Stomach smooth muscle (tissue), 2 donors: Measurements from ENCODE around the gene CCDC187.

Experiments
- H3K27ac ChIP-seq: one replicate; pipeline ENCODE4 v1.7.0; 2013; ENCODE audit warnings: mild to moderate bottlenecking, low read length, inconsistent platforms
- H3K27me3 ChIP-seq, 2 donors: one replicate each; pipeline ENCODE4 v1.7.0; 2013; ENCODE audit warnings: low read length in 2 of 2; ENCODE audit not compliant: insufficient read depth in 2 of 2, control insufficient read depth in 1 of 2
- H3K36me3 ChIP-seq, 2 donors: one replicate each; pipeline ENCODE4 v1.7.0; 2013; ENCODE audit warnings: low read length in 2 of 2; ENCODE audit not compliant: control insufficient read depth in 2 of 2, insufficient read depth in 2 of 2
- H3K4me1 ChIP-seq: one replicate; pipeline ENCODE4 v1.7.0; 2013; ENCODE audit warnings: low read length; ENCODE audit not compliant: control insufficient read depth, insufficient read depth
- H3K4me3 ChIP-seq, 2 donors: one replicate each; pipeline ENCODE4 v1.7.0; 2013; ENCODE audit warnings: low read length in 2 of 2
- H3K9ac ChIP-seq, 2 donors: one replicate each; pipeline ENCODE4 v1.7.0; 2013; ENCODE audit warnings: low read length in 2 of 2, mild to moderate bottlenecking in 1 of 2
- H3K9me3 ChIP-seq, 2 donors: one replicate each; pipeline ENCODE4 v1.7.0; 2013; ENCODE audit warnings: low read length in 2 of 2; ENCODE audit not compliant: control insufficient read depth in 2 of 2
- donor health status: healthy.
- donor health status: Pancreatic carcinoma.

Gene CCDC187

DNA sequence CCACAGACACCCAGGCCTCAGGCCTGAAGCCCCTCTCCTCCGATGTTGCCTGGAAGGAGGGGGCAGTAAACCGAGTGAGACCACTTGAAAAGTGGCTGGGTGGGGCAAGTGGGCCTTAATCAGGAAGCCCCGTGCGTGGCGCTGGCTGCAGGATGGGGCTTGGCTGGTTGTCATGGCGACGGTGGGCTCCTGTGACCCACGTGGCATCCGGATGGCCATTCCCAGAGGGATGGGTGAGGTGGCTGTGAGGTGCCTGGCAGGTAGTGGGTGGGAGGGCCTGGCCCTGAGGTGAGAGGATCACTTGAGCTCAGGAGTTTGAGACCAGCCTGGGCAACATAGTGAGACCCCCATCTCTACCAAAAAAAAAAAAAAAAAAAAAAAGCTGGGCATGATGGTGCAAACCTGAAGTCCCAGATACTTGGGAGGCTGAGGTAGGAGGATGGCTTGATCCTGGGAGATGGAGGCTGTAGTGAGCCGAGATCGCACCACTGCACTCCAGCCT, 28.6 kb upstream of the CCDC187 start:
- peaks cover 0 to 2% of the 10 kb centered on the region in 2 donors for H3K36me3 ChIP-seq
- no peak overlapping the region for H3K9ac ChIP-seq
- no peaks in the 10 kb centered on the region for H3K9me3 ChIP-seq
- H3K27me3 ChIP-seq: no peaks in the 10 kb centered on the region
- peaks cover 18% of the 10 kb centered on the region for H3K4me1 ChIP-seq
- H3K27ac ChIP-seq: no peak overlapping the region
- no peak overlapping the region for H3K4me3 ChIP-seq

DNA sequence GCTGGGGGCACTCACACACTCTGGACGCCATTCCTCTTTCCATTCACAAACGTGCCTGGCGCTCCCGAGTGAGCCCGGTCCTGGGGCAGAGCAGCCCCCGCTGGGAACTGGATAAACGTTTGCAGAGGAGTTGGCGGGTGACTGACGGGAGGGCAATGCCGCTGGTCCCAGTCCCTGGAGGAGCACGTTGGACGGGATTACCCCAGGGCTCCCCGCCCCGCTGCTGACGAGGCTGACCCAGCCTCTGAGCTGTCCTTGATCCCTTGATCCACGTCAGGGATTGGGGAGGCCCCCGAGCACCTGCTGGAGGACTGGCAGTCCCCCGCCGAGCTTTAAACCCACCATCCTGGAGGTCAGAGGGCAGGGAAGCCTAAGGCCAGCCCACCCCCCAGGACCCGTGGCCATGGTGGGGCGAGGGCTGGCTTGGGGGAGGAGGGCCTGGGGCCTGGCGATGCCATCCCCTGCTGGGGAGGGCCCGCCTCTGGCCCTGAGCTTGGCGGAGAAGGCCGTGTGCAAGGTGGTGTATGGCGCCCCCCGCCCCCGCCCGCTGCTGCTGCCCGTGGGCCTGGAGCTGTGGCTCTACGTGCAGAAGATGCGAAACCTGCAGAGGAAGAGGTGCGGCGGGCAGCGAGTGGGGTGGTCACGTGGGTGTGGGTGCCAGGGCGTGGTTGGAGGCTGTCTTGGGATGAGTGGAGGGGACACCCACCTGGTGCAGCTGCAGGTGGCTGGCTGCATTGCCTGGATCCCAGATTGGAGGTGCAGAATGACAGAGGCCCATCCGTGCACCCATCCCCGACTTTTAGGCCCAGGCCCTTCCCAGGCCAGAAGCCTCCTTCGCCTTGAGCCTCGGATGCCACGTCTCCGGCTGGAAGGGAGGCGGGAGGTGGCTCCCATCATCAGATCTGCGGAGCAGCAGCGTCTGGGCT, 27.9 kb upstream of the CCDC187 start:
- Histone ChIP-seq H3K36me3 (peaks cover 0 to 2% of the 10 kb centered on the region in 2 donors), H3K4me1 (peaks cover 22% of the 10 kb centered on the region), H3K27ac (no peak overlapping the region), H3K9me3 (no peaks in the 10 kb centered on the region), H3K27me3 (no peaks in the 10 kb centered on the region), H3K4me3 (no peak overlapping the region), H3K9ac (no peak overlapping the region)

DNA sequence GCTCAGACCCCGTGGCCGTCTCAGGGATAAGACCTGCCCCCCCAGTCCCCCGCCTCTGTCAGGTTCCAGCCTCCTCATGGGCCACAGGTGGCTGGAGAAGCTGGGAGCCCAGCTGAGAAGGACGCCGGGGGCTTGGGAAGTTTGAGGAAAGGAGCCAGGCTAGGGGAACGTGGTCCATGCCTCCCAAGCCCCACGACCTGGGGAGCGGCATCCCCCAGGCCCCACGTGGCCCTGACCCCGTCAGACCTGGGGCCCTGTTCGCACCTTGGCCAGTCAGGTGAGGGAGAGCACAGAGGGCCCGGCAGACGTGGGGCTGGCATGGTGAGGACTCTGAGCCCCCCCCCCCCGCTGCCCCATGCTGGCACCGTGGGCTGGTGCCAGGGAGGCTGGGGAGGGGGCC, 27.1 kb upstream of the CCDC187 start:
- H3K4me1 ChIP-seq: peaks cover 28% of the 10 kb centered on the region

DNA sequence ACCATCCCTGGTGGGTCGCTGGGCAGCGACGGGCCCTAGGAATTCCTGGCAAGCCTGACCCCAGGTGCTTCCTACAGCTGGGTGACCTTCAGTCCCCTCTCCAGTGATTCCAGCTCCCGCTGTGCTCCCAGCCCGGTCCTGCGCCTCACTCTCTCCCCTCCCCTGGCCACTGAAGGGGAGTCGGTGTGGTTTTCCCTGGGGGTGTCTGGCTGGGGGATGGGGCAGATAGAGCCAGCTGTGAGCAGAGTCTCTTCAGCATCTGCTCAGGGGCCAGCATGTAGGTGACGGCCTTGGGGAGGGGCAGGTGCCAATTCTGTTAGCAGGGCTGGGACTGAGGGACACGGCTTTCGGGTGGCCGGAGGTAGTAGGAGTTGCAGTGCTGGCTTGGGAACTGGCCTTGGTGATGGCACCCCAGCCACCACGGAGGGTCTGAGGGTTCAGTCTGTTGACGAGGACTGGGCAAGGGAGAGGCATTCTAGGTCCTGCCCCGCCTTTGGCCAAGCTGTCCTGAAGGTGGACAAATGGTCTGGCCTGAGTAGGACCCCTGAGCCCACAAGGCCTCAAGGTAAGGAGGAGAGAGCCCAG, 26.6 kb upstream of the CCDC187 start:
- Histone ChIP-seq H3K4me1 (peaks cover 31% of the 10 kb centered on the region), H3K4me3 (no peak overlapping the region)

More for the DNA sequence above, 27.1 kb upstream of the CCDC187 start:
- H3K27me3 ChIP-seq: no peaks in the 10 kb centered on the region
- no peak overlapping the region for H3K9ac ChIP-seq
- H3K9me3 ChIP-seq: no peaks in the 10 kb centered on the region
- H3K36me3 ChIP-seq: no peaks in the 10 kb centered on the region
- H3K4me3 ChIP-seq: no peak overlapping the region
- no peak overlapping the region for H3K27ac ChIP-seq

DNA sequence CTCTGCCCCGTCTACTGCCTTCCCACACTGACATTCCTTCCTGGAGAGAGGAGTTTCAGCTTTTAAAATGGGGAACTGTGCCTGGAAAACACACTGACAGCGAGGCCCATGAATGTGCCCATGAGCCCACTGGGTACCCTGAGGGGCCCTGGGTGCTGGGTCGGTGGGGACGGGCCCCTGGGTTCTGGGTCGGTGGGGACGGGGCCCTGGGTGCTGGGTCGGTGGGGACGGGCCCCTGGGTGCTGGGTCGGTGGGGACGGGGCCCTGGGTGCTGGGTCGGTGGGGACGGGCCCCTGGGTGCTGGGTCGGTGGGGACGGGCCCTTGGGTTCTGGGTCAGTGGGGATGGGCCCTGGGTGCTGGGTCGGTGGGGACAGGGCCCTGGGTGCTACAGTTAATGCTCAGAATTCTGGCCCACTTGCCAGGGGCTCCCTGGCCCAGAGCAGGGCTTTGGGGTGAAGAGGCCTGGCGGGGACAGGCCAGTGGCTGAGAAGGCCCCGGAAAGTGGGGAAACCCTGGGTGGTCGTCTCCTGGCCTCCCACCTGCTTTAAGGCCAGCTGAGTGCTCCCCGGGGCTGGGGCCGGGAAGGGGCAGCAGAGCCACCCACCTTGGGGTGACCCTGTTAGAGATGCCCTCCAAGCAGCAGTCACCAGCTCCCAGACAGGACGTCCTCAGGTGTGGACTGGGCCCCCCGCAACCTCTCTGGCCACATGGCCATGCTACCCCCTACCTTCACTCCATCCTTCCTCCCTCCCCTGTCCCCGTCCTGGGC, 25.9 kb upstream of the CCDC187 start:
- Histone ChIP-seq H3K4me3 (no peak overlapping the region), H3K27me3 (no peaks in the 10 kb centered on the region), H3K4me1 (peaks cover 31% of the 10 kb centered on the region), H3K36me3 (no peaks in the 10 kb centered on the region), H3K9me3 (no peaks in the 10 kb centered on the region), H3K9ac (peak overlapping the region; percentile 73 to 80), H3K27ac (no peak overlapping the region)

More for the DNA sequence above, 26.6 kb upstream of the CCDC187 start:
- Histone ChIP-seq H3K9me3 (no peaks in the 10 kb centered on the region), H3K27me3 (no peaks in the 10 kb centered on the region), H3K36me3 (no peaks in the 10 kb centered on the region), H3K9ac (no peak overlapping the region), H3K27ac (no peak overlapping the region)

DNA sequence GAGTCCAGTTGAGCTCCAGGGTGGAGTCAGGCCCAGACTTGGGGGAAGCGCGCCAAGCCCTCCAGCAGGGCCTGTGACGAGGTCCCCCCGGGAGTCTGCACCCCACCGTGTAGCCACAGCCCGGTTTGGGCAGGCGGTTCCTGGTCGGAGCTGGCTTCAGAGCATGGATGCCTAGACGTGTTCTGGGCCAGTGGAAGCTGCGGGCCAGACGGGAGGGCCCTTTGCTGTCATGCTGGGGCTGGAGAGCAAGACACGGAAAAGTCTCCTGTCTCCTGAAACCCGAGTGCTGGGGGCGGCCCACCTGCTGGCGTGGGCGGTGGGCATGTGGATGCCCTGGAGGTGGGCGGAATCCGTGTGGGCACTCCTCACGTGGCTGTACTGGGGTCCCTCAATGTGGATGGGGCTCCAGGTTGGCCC, 25.3 kb upstream of the CCDC187 start:
- H3K4me3 ChIP-seq: peak overlapping the region in 1 of 2 donors; percentile 78
- H3K9ac ChIP-seq: peak overlapping the region; percentile 73 to 80
- peaks cover 31% of the 10 kb centered on the region for H3K4me1 ChIP-seq
- no peaks in the 10 kb centered on the region for H3K27me3 ChIP-seq
- no peaks in the 10 kb centered on the region for H3K36me3 ChIP-seq
- H3K27ac ChIP-seq: no peak overlapping the region
- H3K9me3 ChIP-seq: no peaks in the 10 kb centered on the region

DNA sequence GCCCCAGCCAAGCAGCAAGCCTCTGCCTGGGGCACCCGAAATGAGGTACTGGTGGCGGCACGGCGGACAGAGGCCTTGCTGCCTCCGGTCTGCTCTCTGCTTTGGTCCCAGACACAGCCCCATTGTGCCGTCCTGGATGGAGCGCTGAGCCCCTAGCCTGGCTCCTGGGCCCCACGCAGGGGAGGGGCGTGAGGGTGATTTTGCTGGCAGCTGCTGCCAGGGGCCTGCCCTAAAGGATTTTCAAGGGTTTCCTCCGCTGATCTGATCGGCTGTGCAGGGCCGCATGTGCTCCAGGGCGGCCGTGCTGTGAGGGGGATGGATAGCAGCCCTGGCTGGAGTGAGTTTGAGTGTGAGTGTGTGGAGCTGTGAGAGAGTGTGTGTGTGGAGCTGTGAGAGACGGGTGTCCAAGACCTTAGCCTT, 24.7 kb upstream of the CCDC187 start:
- Histone ChIP-seq H3K4me3 (peak overlapping the region; percentile 77 to 78), H3K36me3 (no peaks in the 10 kb centered on the region), H3K27me3 (no peaks in the 10 kb centered on the region), H3K4me1 (peaks cover 31% of the 10 kb centered on the region), H3K9ac (peak overlapping the region; percentile 73 to 80), H3K27ac (no peak overlapping the region), H3K9me3 (no peaks in the 10 kb centered on the region)

DNA sequence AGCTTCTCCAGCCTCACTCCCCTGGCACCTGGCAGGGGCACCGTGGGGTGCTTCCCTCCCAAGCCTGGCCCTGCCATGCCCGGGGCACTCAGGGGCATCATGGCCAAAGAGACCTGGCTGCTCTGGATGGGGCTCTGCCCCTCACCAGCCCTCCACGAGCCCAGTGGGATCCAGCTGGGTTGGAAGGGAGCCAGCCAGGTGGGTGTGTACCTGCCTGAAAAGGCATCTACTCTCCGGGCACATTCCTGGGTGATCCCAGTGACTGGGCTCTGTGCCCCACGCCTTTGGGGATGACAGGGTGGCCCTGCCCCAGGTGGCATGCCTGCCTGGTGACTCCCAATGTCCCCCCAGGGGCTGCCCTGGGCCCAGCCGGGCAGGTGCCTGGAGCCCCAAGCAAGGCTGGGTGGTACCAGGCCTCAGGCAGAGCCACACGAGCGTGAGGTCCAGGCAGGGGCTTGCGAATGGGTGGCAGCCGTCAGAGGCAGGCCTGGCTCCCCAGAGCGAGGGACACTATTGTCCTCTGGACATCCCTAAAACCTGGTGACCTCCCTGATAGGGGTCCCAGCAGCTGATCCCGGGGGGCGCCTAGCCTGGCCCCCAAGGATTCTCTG, 24.2 kb upstream of the CCDC187 start:
- Histone ChIP-seq H3K4me3 (peak overlapping the region; percentile 77 to 78), H3K27ac (no peak overlapping the region), H3K9ac (peak overlapping the region; percentile 73 to 80)

DNA sequence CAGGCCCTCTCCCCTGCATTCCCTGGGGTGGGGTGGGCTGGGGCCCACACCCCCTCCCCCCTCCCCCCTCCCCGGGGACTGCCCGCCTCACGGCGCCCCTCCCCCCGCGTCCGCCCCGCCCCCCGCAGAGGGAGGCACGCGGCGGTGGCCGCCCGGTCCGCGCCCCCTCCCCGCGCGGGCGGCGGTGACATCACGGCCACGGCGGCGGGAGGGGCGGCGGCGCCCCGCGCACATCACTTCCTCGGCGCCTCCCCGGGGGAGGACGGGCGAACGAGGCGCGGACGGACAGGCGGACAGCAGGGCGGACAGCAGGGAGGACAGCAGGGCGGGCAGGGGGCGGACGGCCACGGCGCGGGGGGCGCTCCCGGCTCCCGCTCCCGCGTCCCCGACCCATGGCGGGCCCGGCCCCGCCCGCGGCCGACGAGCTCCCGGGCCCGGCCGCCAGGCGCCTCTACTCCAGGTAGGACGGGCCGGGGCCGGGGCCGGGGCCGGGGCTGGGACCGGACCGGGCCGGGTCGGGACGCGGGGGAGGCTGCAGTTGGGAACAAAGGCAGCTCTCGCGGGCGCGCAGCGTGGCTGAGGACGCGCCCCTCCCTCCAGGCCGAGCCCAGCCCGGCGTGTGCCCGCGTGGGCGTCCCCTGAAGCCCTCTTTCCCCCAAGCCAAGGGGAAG, 23.5 kb upstream of the CCDC187 start, which contains the start of gene GPSM1:
Gene GPSM1 (plus strand): TSS at position 236 of the 671 bp plus-strand sequence. CDS start 157 bp downstream, at position 393.
- no peaks in the 10 kb centered on the region for H3K9me3 ChIP-seq
- peaks cover 31% of the 10 kb centered on the region for H3K4me1 ChIP-seq
- H3K27ac ChIP-seq: peak within 1 kb of the TSS; percentile 53
- no peaks in the 10 kb centered on the region for H3K27me3 ChIP-seq
- H3K9ac ChIP-seq: peak within 1 kb of the TSS; percentile 73 to 80
- H3K4me3 ChIP-seq: peak within 1 kb of the TSS; percentile 77 to 78
- H3K36me3 ChIP-seq: no peaks in the 10 kb centered on the region

More for the DNA sequence above, 24.2 kb upstream of the CCDC187 start:
- H3K27me3 ChIP-seq: no peaks in the 10 kb centered on the region
- H3K4me1 ChIP-seq: peaks cover 31% of the 10 kb centered on the region
- no peaks in the 10 kb centered on the region for H3K9me3 ChIP-seq
- no peaks in the 10 kb centered on the region for H3K36me3 ChIP-seq
